Stimulated activated CD8-positive, alpha-beta memory T cell treated with anti-CD3 and anti-CD28 coated beads, Interleukin-4, amount 100 ng/mL, for 24 hours (primary cell): ENCODE data around the gene SRRM3.
"Not testable (repeated sequence)": the region's sequence is repeated elsewhere in the genome, so short reads cannot be mapped to it uniquely, and the experiment has no call there.

ENCODE experiments used
- DNase-seq: peaks from one replicate; pipeline ENCODE4 v3.0.0-alpha.2; 2020; ENCODE audit warnings: low read depth

The SRRM3 gene

DNA sequence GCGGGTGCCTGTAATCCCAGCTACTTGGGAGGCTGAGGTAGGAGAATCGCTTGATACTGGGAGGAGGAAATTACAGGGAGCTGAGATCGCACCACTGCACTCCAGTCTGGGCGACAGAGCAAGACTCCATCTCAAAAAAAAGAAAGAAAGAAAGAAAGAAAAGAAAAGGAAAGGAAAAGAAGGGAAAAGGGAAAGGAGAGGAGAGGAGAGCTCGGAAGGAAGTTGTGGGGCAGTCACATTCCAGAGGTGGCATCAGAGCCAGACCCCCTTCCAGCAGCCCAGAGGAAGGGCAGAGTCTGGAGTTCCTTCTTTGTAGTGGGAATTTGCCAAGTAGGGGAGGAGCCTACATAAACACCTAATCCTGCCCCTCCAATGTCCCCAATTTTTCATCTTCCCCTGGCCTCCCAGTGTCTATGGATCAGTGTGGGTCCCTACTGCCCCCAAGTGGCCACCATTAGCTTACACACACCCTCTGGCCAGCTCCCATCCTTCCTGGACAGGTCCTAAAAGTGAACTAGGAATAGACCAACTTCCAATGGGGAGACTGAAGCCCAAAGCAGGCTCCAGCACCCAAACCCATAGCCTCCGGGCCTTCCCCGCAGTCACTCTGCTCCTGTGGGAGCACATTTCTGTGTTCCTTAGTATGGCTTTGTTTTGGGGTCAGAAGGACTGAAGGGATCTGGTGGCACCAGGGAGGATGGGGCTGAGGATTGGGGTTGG is 61.1 kb downstream of the SRRM3 start:
- no peak for DNase-seq

DNA sequence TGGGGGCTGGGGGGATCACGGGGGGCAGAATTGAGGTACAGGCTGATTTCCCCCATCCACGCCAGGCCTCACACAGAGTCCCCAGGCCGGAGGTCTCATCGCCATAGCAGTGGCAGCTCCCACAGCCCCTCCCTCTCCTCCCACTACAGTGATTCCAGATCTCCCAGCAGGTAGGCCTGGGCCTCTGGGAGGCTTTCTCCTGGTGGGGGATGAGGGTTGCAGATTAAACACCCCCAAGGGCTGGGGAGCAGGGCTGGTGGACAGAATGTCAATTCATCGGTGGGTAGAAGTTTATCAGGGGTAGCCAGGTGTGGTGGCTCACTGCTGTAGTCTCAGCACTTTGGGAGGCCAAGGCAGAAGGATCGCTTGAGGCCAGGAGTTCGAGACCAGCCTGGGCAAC is 63.6 kb downstream of the SRRM3 start:
- DNase-seq, result no peak

DNA sequence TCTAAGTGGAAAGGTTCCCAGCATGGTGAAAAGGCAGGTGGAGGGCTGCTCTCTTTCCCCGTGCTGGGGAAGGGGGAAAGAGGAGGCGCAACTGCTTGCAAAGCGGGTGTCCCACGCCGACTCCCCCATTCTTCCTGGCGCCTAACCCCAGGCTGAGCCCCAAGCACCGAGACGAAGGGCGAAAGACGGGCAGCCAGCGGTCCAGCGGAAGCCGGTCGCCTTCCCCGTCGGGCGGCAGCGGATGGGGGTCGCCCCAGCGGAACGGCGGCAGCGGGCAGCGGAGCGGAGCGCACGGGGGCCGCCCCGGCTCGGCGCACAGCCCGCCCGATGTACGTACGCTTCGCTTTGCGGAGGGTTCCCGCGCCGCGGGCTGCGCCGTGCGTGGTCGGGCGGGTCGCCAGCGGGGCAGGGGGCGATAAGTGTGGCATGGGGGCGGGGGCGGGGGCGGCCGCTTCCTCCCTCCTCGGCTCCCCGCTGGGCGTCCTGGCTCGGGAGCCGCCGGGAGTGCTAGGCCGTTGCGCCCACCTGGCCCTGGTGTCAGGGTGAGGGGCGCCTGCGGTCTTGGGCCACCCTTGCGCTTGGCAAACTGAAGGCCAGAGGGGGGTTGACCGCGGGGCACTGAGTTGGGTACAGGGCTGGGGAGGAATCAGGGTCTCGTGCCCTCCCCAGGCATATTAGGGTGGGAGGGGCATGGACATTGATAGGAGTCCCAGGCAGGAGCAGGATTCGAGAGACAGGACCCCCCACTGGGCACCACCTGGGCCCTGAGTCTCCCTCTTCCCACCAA is 65.6 kb downstream of the SRRM3 start:
- no peak for DNase-seq

DNA sequence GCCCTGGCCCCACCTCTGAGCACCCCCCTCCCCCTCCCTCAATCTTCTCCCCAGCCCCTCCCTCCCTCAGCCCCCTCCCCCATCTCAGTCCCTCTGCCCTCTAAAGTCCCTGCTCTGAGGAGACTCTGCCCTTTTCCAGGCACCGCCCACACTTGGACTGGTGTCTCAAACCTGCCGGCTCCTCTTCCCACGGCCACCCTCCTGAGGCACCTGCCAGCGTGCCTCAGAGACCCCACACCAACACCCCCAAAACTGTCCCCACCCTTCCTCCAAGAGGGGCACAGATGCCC is 66.1 kb downstream of the SRRM3 start:
- DNase-seq, result no peak

DNA sequence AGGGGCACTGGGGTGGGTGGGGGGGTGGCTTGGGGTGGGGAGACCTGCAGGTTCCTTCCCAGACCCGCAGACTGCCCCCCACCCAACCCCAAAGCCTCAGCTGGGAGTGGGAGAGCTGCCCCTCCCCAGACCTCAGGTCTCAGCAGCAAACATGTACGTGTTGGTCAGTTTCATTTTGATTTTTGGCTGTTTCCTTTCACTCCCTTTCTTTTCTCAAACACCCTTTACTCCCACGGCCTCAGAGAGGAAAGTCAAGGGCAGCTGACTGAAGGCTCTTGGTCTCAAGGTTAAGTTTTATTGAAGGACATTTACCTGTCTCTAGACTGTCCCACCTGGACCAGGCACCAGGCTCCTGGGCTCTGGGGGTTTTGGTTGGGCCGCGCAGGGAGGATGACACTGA is 66.7 kb downstream of the SRRM3 start:
- DNase-seq, result no peak

DNA sequence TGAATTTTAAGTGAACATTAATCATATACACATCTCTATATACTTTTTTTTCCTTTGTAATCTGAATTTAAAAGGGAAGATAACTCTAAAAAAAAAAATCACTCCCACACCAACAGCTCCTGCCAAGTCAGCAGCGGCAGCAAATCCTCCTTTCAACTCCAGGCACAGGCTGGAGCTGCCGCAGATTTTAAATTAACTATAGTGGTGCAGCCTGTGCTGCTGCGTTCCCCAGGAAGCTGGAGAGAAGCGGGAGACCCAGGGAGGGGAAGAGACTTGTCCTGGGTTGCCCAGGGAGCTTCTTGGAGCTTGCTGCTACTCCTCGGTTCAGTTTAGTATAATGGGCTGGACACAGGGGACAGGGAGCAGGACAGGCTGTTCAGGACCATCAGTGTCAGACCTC is 68.2 kb downstream of the SRRM3 start:
- DNase-seq, result no peak

DNA sequence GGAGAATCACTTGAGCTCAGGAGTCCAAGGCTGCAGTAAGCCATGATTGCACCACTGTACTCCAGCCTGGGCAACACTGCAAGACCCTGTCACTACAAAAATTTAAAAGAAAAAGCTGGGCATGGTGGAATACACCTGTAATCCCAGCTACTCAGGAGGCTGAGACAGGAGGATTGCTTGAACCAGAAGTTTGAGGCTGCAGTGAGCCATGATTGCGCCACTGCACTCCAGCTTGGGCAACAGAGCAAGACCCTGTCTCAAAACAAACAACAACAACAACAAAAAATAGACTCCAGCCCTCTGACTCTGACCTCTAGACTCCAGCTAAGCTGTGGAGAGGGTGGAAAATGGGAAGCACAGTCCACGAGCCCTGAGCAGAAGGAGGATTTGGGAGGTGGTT is 69.7 kb downstream of the SRRM3 start:
- DNase-seq, result not testable (repeated sequence)

DNA sequence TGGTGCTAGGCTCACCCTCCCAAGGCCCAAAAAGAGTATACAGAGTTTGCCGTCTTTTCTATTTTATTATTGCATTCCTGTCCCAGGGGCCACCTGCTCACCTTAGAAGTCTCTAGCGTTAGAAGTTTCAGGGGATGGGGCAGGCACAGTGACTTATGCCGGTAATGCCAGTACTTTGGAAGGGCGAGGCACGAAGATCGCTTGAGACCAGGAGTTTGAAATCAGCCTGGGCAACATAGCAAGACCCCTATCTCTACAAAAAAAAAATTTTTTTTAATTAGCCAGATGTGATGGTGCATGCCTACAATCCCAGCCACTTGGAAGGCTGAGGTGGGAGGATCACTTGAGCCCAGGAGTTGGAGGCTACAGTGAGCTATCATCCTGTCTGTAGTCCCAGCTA is 70.4 kb downstream of the SRRM3 start:
- no peak for DNase-seq

DNA sequence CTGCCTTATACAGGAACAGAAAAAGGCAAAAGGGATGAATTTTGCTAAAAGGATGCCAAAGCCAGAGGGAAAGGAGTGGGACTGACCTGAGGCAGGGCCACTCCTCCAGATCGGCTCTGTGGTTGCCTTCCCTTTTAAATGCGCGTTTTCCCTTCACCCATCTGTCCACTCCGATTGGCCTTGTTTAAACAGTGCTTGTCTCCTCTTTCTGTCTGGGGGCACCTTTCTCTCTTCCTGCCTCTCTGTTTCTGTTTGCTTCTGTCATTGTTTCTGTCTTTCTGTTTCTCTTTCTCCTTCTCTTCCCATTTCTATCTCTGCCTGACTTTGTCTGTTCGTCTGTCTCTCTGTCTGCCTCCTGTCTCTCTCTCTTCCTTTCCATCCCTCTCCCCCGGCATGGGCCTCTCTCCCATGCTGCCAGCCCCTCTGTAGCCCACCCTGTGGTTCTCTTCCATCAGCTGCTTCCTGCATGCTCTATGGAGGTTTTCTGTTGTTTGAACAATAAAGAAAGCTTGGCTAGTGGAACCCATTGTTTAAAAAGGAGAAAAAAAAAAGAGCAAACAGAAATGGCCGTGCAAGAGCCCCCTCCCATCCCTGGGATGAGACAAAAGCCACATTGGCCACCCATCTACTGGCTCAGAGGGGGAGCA is 71.3 kb downstream of the SRRM3 start:
- DNase-seq, result no peak

DNA sequence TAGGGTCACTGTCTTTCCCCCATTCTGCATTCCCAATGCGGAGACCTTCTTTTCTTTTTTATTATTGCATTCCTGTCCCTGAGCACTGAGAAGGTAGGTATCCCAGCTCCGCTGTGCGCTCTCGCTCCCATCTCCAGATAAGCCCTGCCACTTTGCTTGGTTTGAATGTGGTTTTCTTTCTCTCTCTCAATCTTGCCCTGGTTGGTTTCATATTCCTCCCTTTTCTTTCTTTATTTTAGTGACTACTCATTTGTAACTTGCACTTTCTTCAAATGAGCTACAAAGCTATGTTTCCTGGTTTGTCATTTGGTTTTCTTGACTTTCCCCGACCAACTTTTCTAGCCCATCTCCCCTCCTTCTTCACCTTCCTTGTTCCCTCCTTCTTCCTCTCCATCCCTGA is 71.8 kb downstream of the SRRM3 start:
- DNase-seq, result no peak

DNA sequence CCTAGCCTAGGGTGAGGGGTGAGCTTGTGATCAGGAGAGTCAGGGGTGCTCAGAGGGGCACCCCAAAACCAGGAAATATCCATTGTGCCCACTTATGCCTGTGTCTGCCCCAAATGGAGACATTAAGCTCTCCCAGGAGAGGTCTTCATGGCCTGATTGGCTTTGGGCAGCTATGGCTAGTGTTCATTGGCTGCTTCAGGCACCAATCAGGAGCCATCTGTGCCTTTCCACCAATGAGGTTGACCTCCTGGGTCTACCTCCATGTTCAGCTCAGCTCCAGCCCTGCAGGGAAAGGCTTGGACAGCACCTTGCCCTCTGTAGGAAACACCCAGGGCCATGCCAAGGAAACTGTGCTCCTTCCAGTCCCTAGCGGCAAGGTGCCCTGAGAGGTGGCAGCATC is 76.8 kb downstream of the SRRM3 start:
- DNase-seq, result no peak

DNA sequence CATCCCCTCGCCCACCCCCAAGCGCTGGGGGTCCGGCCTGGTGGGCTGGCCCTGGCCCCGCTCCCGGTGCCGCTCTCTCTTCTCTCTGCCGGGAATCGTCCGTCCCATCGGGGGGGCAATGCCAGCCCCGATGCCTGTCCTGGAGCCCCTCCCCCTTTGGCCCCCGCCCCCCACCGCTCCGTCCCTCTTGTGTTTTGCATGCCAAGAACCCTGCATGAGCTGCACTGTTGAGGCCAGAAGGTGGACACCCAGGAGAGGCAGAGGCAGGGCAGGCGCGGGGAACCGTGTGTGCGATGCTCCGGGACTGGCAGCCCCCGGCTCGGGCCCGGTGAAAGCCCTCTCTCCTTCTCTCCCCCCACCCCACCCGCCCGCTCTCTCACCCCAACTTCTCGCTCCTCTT is 78.7 kb downstream of the SRRM3 start:
- no peak for DNase-seq

DNA sequence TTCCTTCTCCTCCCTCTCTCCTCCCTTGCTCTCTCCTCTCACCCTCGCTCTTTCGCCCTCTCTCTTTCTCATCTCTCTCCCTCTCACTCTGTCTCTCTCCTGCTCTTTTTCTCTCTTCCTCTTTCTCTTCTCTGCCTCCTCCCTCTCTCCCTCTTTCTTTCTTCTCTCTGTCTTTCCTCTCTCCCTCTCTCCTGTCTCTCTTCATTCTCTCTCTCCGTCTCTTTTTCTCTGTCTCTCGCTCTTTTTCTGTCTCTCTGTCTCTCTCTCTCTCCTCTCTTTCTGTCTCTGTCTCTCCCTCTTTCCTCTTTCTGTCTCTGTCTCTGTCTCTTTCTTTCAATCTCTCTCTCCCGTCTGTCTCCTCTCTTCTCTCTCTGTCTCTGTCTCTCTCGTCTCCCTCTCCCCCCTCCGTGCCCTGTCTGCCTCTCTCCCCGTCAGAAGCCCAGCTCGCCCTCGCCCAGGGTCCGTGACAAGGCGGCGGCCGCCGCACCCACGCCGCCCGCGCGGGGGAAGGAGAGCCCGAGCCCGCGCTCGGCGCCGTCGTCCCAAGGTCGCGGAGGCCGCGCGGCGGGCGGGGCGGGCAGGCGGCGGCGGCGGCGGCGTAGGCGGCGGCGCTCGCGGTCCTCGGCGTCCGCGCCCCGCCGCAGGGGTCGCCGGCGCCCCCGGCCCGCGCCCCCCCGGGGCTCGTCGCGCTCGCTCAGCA is 79.5 kb downstream of the SRRM3 start:
- no peak for DNase-seq

DNA sequence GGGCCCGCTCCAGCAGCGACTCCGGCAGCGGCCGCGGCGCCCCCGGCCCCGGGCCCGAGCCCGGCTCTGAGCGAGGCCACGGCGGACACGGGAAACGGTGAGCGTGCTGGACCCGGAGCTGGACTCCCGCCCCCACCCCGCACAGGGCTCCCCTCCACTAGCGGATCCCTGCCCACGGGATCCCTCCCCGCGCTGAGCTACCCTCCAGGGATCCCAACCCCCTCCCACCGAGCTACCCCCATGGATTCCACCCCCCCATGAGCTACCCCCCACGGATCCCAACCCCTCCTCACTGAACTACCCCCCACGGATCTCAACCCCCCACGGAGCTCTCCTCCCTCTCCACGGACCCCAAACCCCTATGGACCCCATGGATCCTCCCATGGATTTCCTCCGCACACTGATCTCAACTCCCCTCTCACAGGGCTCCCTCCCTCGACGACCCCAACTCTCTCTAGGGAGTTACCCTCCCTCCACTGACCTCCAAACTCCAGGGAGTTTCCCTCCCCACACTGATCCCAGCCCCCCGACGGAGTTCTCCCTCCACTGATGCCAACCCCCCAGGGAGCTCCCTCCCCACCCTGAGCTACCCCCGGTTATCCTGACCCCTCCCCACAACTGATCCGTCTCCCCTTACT is 80.1 kb downstream of the SRRM3 start:
- DNase-seq, result no peak

DNA sequence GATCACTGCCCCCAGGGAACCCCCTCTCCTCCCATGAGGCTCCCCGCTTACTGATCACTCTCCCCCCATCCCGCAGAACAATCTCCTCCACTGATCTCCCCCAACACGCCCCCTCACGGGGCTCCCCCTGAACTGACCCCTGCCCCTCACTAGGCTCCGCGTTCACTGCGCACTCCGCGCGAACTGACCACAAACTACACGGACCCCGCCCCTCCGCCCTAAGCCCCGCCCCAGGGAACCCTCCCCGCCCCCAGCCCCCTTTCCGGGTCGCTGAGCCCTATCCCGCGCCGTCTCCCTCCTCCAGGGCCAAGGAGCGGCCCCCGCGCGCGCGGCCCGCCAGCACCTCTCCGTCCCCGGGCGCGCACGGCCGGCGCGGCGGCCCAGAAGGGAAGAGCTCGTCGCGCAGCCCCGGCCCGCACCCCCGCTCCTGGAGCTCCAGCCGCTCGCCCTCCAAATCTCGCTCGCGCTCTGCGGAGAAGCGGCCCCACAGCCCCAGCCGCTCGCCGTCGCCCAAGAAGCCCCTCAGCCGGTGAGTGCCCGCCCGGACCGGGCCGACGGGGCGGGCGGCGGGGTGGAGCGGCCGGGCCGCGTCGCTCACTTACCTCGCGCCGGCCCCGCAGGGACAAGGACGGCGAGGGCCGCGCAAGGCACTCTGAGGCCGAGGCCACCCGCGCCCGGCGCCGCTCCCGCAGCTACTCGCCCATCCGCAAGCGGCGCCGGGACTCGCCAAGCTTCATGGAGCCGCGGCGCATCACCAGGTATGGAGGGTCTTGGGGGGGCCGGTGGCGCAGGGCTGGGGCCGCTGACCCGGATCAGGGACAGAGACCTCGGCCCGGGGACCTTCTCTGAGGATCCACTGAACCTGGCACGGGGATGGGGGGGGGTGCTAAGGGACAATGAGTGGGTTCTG is 80.9 kb downstream of the SRRM3 start:
- DNase-seq, result no peak

DNA sequence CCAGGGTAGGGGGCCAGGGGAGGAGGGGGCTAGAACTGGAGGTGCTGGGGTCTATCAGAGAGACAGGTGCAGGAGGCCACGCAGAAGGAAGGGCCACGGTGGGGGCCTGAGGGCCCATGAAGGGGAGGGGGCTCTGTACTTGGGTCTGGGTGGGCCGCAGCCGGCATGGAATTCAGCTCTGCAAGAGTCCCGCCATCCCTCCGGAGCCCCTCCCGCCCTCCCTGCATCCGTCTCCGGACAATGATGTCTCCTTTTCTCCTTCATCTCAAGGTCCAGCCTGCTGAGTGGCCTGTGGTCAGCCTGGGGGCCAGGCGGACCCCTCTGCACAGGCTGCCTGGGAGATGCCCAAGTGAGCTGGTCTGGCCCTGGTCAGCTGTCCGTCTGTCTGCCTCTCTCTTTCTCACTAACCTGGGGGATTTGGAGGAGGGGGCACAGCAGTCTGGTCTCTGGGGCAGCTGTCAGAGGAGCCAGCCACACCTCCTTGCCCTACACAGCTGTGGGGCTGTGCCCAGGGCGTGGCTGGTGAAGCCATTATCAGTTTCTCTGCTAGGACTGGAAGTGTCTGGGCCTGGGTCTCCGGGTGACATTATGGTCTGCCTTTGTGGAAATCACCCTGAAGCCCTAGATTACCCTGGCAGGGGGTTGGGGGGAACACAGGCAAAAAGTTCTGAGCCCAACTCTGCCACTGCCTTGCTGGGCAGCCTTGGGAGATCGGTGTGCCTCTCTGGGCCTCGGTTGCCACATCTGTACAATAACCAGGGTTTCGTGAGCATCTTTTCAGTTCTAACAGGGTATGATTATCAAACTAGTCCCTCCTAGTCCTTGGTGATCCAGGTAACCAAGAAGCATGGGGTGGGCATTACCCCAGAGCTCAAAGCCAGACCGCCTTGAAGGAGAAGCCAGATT is 81.8 kb downstream of the SRRM3 start:
- DNase-seq, result no peak

DNA sequence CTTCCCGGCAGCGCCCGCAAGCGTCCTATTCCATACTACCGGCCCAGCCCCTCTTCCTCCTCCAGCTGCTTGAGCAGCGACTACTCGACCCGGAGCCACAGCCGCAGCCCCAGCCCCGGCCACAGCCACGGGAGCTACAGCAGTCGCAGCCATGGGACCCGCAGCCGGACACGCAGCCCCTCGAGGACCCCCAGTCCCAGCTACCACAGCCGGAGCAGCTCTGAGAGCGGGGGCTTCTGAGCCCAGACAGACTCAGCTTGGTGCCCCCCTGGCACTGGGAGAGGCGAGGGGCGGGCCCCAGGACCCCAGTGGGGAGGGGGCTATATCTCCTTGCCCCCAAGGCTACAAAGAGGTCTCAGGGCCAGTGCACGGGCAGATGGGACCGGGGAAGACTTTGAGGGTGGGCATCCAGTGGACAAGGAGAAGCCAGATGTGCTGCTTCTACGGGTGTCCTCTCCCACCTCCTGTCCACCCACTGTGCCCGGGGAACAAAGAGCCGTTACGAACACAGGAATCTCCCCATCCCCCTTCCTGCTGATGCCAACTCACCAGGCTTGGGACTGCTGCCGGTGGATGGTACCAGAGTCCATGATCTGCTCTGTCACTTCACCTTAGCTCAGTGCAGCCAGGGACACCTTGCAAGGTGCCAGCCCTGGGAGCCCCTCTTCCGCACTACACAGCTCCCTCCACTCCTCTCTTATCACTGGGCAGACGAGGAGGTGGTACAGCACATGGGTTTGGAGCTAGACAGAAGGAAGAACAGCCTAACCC is 84.1 kb downstream of the SRRM3 start:
- DNase-seq, result no peak

DNA sequence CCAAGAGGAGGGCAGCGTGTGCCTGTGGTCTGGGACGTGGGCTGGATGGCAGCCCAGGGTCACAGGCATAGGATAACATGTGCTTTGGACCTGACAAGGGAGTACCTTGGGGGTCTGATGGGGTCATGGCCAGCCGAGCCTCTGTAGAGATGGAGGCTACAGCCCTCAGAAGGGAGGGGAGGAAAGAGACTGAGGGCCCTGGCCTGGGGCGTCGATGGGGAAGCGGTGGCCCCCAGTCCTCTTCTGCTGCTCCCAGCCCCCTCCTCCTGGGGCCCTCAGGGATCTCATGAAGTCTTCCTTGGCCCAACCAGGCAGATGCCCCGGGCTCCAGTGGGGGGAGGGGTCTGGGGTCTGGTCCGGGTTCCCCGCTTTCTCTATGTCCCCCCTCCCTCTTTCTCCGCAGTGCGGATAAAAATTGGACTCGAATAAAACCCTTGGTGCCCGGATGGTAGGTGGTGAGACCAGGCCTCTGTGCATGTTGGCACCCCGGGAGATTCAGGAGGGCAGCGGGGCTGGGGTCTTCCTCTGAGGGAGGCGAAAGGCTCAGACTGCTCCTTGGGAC is 85.2 kb downstream of the SRRM3 start:
- DNase-seq, result no peak

DNA sequence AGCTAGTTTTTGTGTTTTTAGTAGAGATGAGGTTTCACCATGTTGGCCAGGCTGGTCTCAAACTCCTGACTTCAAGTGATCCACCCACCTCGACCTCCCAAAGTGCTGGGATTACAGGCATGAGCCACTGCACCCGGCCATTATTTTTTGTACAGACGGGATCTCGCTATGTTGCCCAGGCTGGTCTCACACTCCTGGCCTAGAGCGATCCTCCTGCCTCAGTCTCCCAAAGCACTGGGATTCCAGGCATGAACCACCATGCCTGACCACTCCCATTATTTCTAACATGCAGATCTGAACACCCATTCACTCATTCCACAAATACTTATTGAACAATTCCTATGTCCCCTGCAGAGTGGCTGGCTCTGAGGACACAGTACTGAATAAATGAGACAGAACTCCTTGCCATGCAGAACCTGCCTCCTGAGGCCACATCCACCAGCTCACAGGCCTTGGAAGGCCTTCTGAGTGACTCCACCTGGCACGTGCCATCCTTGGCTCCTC is 89.2 kb downstream of the SRRM3 start:
- DNase-seq, result not testable (repeated sequence)
